Testis (tissue), 3 donors: ENCODE data around the gene ACER2. TPM values are rescaled to one million over a fixed set of nuclear protein-coding genes. Genes with fewer than 3 reads are reported as not detected.
"Not testable (repeated sequence)": the region's sequence is repeated elsewhere in the genome, so short reads cannot be mapped to it uniquely, and the experiment has no call there.

Experiments
- DNase-seq: peaks from one replicate; pipeline ENCODE4 v3.0.0-alpha.2; 2019
- H3K27ac ChIP-seq, 2 donors: fragments of 200-600 bp; sonication (generic); one replicate each; pipeline ENCODE4 v1.5.1; 2019
- H3K27me3 ChIP-seq: fragments of 200-600 bp; sonication (generic); one replicate; pipeline ENCODE4 v1.5.1; 2019
- H3K36me3 ChIP-seq: fragments of 200-600 bp; sonication (generic); one replicate; pipeline ENCODE4 v1.5.1; 2017; ENCODE audit warnings: low read depth; ENCODE audit errors: missing control alignments
- H3K4me1 ChIP-seq: fragments of 200-600 bp; sonication (generic); one replicate; pipeline ENCODE4 v1.5.1; 2019
- H3K4me3 ChIP-seq, 2 donors: fragments of 200-600 bp; sonication (generic); one replicate each; pipeline ENCODE4 v1.5.1; 2017 to 2019
- H3K9me3 ChIP-seq: fragments of 200-600 bp; sonication (generic); one replicate; pipeline ENCODE4 v1.5.1; 2017
- CTCF ChIP-seq, 3 experiments: fragments of 450-650 bp in 2 of 3; fragments of 200-600 bp in 1 of 3; sonication (generic) in 1 of 3; IDR thresholded peaks; one replicate each; pipeline ENCODE4 v1.5.1; 2016 to 2019; ENCODE audit warnings: antibody characterized with exemption in 3 of 3, mild to moderate bottlenecking in 2 of 3, moderate library complexity in 1 of 3
- POLR2A ChIP-seq: fragments of 450-650 bp; IDR thresholded peaks from one replicate; pipeline ENCODE4 v1.6.1; 2017; ENCODE audit warnings: antibody characterized with exemption, mild to moderate bottlenecking, moderate library complexity
- WGBS, 2 donors: methylation state at CpG; one replicate each; pipeline ENCODE4 v1.1.5; 2018; 5-methylcytosine and 5-hydroxymethylcytosine counted together
- intact Hi-C: fragments of 100-400 bp; cut with DNase I; formaldehyde crosslinking; loops from one replicate; pipeline ENCODE4 v1.15.1; 2023; ENCODE audit warnings: low total_unique reads
- polyA plus RNA-seq: library from polyadenylated mRNA; stranded (reverse); fragments of 350-450 nt; fragmentation: Illumina TruSeq; extraction: RNeasy Lipid Tissue Mini Kit (QIAGEN cat#74804); gene quantifications from one replicate; pipeline ENCODE4 v1.2.3, GENCODE V29; 2014; ENCODE audit warnings: low read depth, low replicate concordance; ENCODE audit not compliant: insufficient read depth
- total RNA-seq, 2 donors: library from RNA; depleted of rRNA; stranded (reverse); fragments of >200 nt; gene quantifications; one replicate each; pipeline ENCODE4 v1.2.3, GENCODE V29; 2016

The ACER2 gene
- total and polyA plus RNA-seq, 3 donors from 2014 or later, result 3.8 to 5.5 (median 4.4) TPM

DNA sequence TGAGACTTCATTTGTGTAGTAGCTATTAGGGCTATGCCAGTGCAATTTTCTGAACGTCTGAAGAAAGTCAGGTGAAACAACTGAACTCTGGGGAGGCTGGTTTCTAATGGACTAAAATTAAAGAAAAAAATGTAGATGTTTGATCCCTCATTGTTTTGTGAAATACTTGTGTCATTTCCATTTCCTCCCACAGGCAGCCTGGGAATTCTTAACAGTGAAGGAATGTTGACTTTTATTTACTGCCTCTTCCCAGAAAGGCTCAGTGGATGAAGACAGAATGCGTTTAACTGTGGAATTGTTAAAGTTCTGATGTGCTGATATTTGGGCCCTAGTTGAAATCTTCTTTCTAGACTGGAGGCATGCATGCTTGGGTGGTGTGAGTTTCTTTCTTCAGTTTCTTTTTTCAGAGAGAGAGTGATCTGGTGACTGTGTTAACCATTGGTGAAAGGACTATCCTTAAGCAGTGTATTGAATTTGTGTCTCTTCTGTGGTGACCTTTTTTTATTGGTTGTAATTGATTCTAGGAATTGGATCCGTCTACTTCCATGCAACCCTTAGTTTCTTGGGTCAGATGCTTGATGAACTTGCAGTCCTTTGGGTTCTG is 15.5 kb downstream of the ACER2 start:
- no peaks in the 10 kb centered on the region for H3K4me1 ChIP-seq
- TF ChIP-seq CTCF (IDR thresholded peaks at IDR 0.05) (no peak), POLR2A (no peak)
- H3K27ac ChIP-seq, result no peak overlapping the region
- H3K9me3 ChIP-seq, result no peaks in the 10 kb centered on the region
- no peaks in the 10 kb centered on the region for H3K27me3 ChIP-seq
- no peaks in the 10 kb centered on the region for H3K36me3 ChIP-seq
- no peak for DNase-seq
- intact Hi-C loops, result no loop called here
- 67 to 68% methylated on average over 3 of the region's 3 CpGs for WGBS, 2 donors
- H3K4me3 ChIP-seq, result no peak overlapping the region

GRCh38 chr9:19429595-19429994 is 20.8 kb downstream of the ACER2 start:
- Histone ChIP-seq H3K4me1 (peaks cover 4% of the 10 kb centered on the region), H3K36me3 (no peaks in the 10 kb centered on the region), H3K27ac (no peak overlapping the region), H3K4me3 (no peak overlapping the region), H3K27me3 (no peaks in the 10 kb centered on the region), H3K9me3 (no peaks in the 10 kb centered on the region)
- 81 to 89% methylated on average over 2 of the region's 2 CpGs for WGBS, 2 donors
- no peak for TF ChIP-seq POLR2A
- TF ChIP-seq CTCF (IDR thresholded peaks at IDR 0.05), result no peak
- no peak for DNase-seq
- intact Hi-C loops, result no loop called here

DNA sequence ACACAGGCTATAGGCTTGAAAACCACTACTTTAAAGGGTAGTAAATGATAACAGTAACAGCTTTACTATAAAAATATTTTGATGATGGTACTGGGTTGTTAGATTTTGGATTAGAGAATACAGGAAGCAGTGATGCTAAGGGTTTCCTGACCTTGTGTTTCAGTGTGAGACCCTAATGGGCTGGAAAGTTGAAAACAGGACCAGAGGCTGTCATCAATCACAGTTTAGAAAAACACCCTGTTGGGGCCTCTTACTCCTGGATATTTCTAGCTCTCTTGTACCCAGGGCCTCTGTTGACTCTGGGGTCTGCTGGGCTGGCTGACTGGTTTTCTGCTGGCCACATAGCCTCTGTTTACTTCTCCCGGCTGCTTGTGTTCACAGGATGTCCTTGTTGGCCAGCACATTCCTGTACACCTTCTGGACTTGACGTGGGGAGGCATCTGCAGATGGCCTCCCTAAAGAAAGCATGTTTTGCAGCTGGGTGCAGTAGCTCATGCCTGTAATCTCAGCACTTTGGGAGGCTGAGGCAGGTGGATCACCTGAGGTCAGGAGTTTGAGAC is 21.5 kb downstream of the ACER2 start:
- intact Hi-C loops, result no loop called here
- H3K4me3 ChIP-seq, result no peak overlapping the region
- H3K27ac ChIP-seq, result no peak overlapping the region
- no peak for TF ChIP-seq POLR2A
- 85 to 90% methylated on average over 2 of the region's 2 CpGs for WGBS, 2 donors
- peaks cover 4% of the 10 kb centered on the region for H3K4me1 ChIP-seq
- H3K27me3 ChIP-seq, result no peaks in the 10 kb centered on the region
- no peak for DNase-seq
- H3K9me3 ChIP-seq, result no peaks in the 10 kb centered on the region
- H3K36me3 ChIP-seq, result no peaks in the 10 kb centered on the region

GRCh38 chr9:19431361-19432171 is 22.8 kb downstream of the ACER2 start:
- H3K27me3 ChIP-seq, result no peaks in the 10 kb centered on the region
- peak; percentile 65 for DNase-seq
- no peaks in the 10 kb centered on the region for H3K9me3 ChIP-seq
- peak overlapping the region in 1 of 2 donors; percentile 32 for H3K27ac ChIP-seq
- no peaks in the 10 kb centered on the region for H3K36me3 ChIP-seq
- H3K4me1 ChIP-seq, result peaks cover 4% of the 10 kb centered on the region
- H3K4me3 ChIP-seq, result no peak overlapping the region
- 47 to 52% methylated on average over 14 of the region's 14 CpGs for WGBS, 2 donors
- intact Hi-C loops, result no loop called here
- TF ChIP-seq CTCF (IDR thresholded peaks at IDR 0.05) (no peak), POLR2A (no peak)

GRCh38 chr9:19432473-19432872 is 23.7 kb downstream of the ACER2 start:
- H3K9me3 ChIP-seq, result no peaks in the 10 kb centered on the region
- H3K36me3 ChIP-seq, result no peaks in the 10 kb centered on the region
- peaks cover 4% of the 10 kb centered on the region for H3K4me1 ChIP-seq
- no peaks in the 10 kb centered on the region for H3K27me3 ChIP-seq
- intact Hi-C loops, result no loop called here
- TF ChIP-seq POLR2A (no peak), CTCF (IDR thresholded peaks at IDR 0.05) (no peak)
- DNase-seq, result no peak
- H3K27ac ChIP-seq, result no peak overlapping the region
- H3K4me3 ChIP-seq, result no peak overlapping the region

DNA sequence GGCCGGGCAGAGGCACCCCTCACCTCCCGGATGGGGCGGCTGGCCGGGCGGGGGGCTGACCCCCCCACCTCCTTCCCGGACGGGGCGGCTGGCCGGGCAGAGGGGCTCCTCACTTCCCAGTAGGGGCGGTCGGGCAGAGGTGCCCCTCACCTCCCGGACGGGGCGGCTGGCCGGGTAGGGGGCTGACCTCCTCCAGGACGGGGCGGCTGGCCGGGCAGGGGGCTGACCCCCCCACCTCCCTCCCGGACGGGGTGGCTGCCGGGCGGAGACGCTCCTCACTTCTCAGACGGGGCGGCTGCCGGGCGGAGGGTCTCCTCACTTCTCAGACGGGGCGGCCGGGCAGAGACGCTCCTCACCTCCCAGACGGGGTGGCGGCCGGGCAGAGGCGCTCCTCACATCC is 24.9 kb downstream of the ACER2 start:
- H3K4me1 ChIP-seq, H3K9me3 ChIP-seq, intact Hi-C loops, H3K4me3 ChIP-seq, H3K27ac ChIP-seq, H3K36me3 ChIP-seq, DNase-seq, H3K27me3 ChIP-seq: not testable (repeated sequence)
- WGBS, 2 donors, result 86% methylated on average over 17 of the region's 35 CpGs; no CpG with 5 or more reads in 1 of the 2 donors
